Measurements from ENCODE around the gene SREBF2.

DNA sequence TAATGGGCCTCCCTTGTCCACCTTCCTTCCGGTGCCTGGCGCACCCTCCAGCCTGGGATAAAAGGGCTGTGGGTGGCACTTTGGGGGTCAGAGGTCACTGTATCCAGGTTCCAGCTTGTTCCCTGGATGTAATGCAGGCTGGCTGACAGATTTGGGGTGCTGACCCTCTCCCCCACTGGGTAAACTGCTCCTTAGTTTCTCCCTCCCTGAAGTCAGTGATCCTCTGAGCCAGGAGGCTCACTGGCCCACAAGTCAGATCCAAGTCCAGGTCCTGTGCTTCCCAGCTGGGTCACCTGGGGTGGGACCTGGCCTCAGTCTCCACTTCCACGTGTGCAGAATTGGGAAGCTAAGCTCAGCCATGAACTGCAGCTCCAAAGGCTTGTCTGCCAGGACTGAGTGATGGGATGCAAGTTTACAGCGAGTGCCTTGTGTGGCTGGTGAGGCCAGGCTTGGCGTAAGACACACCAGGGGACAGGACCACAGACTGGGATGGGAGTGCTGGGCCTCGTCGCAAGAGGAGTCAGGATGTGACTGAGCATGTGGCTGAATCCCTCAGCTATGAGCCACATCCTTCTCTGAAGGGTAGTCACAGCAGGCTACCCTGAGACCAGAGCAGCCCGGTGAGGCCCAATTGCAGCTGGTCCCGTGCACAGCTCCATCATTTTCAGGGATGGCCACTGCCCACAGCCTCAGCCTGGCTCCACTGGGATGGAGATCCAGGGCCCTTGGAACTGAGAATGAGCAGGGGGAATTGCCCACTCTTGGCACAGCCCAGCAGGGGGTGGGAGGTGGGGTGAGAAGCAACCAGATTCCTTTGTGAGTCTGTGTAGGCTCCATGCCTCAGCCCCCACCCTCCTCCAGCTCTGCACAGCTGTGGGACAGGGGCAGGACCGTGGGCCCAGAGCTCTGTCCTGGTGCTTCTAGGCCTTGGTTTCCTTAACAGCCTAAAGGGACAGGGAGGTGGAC, 74.8 kb downstream of the SREBF2 start:
- TF ChIP-seq, protein P1, sequence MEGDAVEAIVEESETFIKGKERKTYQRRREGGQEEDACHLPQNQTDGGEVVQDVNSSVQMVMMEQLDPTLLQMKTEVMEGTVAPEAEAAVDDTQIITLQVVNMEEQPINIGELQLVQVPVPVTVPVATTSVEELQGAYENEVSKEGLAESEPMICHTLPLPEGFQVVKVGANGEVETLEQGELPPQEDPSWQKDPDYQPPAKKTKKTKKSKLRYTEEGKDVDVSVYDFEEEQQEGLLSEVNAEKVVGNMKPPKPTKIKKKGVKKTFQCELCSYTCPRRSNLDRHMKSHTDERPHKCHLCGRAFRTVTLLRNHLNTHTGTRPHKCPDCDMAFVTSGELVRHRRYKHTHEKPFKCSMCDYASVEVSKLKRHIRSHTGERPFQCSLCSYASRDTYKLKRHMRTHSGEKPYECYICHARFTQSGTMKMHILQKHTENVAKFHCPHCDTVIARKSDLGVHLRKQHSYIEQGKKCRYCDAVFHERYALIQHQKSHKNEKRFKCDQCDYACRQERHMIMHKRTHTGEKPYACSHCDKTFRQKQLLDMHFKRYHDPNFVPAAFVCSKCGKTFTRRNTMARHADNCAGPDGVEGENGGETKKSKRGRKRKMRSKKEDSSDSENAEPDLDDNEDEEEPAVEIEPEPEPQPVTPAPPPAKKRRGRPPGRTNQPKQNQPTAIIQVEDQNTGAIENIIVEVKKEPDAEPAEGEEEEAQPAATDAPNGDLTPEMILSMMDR (conservative IDR thresholded peaks at IDR 0.05 in 1 of 2, IDR thresholded peaks at IDR 0.05 in 1 of 2; ENCODE audit: extremely low read depth in 1 of 2, insufficient read depth in 1 of 2, low read depth in 1 of 2, low read length in 2 of 2), result no peak
- TF ChIP-seq EZH2 (IDR thresholded peaks at IDR 0.05; ENCODE audit: borderline replicate concordance, low read length), result no peak

Data from mammary epithelial cell (primary cell).